ENCODE measurements around the gene SELENOM.
A peak's percentile ranks its signal among the peaks of the same experiment; 100 is the strongest.

SELENOM gene

GRCh38 chr22:31091106-31091975 lies 16.0 kb downstream of the SELENOM start:
- no peak for DNase-seq (ENCODE audit: low read depth, low spot score)

GRCh38 chr22:31090217-31091085 lies 16.9 kb downstream of the SELENOM start:
- no peak for DNase-seq (ENCODE audit: low read depth, low spot score)

- DNase-seq (ENCODE audit: low read depth, low spot score): no peak
Measured at GRCh38 chr22:31089160-31090100, 17.9 kb downstream of the SELENOM start.

- DNase-seq (ENCODE audit: low read depth, low spot score): no peak
Measured at GRCh38 chr22:31088233-31088986, 19.0 kb downstream of the SELENOM start.

GRCh38 chr22:31087744-31088215 lies 19.6 kb downstream of the SELENOM start:
- no peak for DNase-seq (ENCODE audit: low read depth, low spot score)

GRCh38 chr22:31086703-31087330 lies 20.6 kb downstream of the SELENOM start:
- DNase-seq (ENCODE audit: low read depth, low spot score): no peak

- DNase-seq (ENCODE audit: low read depth, low spot score): no peak
Measured at GRCh38 chr22:31085928-31086327, 21.4 kb downstream of the SELENOM start.

- no peak for DNase-seq (ENCODE audit: low read depth, low spot score)
Measured at GRCh38 chr22:31085493-31085824, 21.9 kb downstream of the SELENOM start.

- DNase-seq (ENCODE audit: low read depth, low spot score): no peak
Measured at GRCh38 chr22:31084811-31085492, 22.4 kb downstream of the SELENOM start.

GRCh38 chr22:31083923-31084810 lies 23.2 kb downstream of the SELENOM start:
- no peak for DNase-seq (ENCODE audit: low read depth, low spot score)

GRCh38 chr22:31083377-31083768 lies 24.0 kb downstream of the SELENOM start:
- no peak for DNase-seq (ENCODE audit: low read depth, low spot score)

GRCh38 chr22:31082606-31083376 lies 24.6 kb downstream of the SELENOM start:
- DNase-seq (ENCODE audit: low read depth, low spot score): no peak

GRCh38 chr22:31081963-31082605 lies 25.3 kb downstream of the SELENOM start:
- no peak for DNase-seq (ENCODE audit: low read depth, low spot score)

GRCh38 chr22:31080848-31081649 lies 26.3 kb downstream of the SELENOM start, which contains the start of gene SMTN:
TSS of gene SMTN (plus strand) at chr22:31081318. CDS start at chr22:31083259, 1,941 bp downstream.
- peak; percentile 81 for DNase-seq (ENCODE audit: low read depth, low spot score)

- DNase-seq (ENCODE audit: low read depth, low spot score): no peak
Measured at GRCh38 chr22:31080164-31080847, 27.1 kb downstream of the SELENOM start.
